Mesothelial cell of epicardium (in vitro differentiated cells): ENCODE data around the gene SPON2. TPM values are rescaled to one million over a fixed set of nuclear protein-coding genes. Genes with fewer than 3 reads are reported as not detected.

ENCODE experiments used
- DNase-seq, 2 experiments: peaks; one replicate each; pipeline ENCODE4 v3.0.0; 2021; ENCODE audit warnings: low spot score in 2 of 2; ENCODE audit not compliant: unreplicated experiment in 2 of 2
- H3K27ac Mint-ChIP-seq: 2 replicates; pipeline ENCODE4 v1.8.0; 2021; ENCODE audit warnings: mixed read lengths
- H3K27me3 Mint-ChIP-seq: 2 replicates; pipeline ENCODE4 v1.8.0; 2021; ENCODE audit warnings: low read depth, mixed read lengths
- H3K36me3 Mint-ChIP-seq: 2 replicates; pipeline ENCODE4 v1.8.0; 2021; ENCODE audit warnings: mixed read lengths
- H3K4me1 Mint-ChIP-seq: 2 replicates; pipeline ENCODE4 v1.8.0; 2021; ENCODE audit warnings: mixed read lengths
- H3K4me3 Mint-ChIP-seq: 2 replicates; pipeline ENCODE4 v1.8.0; 2021; ENCODE audit warnings: mild to moderate bottlenecking, moderate library complexity, mixed read lengths
- H3K9me3 Mint-ChIP-seq: 2 replicates; pipeline ENCODE4 v1.8.0; 2021; ENCODE audit warnings: mixed read lengths
- total RNA-seq: library from RNA; stranded (reverse); gene quantifications from 3 replicates; pipeline ENCODE4 v1.2.1, GENCODE V29; 2021
- TF ChIP-seq, protein P1 (sequence below): fragments of 200-600 bp; sonication (generic); IDR thresholded peaks from one replicate; pipeline ENCODE4 v1.5.0; 2021; ENCODE audit warnings: antibody characterized with exemption; ENCODE audit not compliant: unreplicated experiment

SPON2 gene
- total RNA-seq, 1 donor from 2014 or later: 56.4 TPM

DNA sequence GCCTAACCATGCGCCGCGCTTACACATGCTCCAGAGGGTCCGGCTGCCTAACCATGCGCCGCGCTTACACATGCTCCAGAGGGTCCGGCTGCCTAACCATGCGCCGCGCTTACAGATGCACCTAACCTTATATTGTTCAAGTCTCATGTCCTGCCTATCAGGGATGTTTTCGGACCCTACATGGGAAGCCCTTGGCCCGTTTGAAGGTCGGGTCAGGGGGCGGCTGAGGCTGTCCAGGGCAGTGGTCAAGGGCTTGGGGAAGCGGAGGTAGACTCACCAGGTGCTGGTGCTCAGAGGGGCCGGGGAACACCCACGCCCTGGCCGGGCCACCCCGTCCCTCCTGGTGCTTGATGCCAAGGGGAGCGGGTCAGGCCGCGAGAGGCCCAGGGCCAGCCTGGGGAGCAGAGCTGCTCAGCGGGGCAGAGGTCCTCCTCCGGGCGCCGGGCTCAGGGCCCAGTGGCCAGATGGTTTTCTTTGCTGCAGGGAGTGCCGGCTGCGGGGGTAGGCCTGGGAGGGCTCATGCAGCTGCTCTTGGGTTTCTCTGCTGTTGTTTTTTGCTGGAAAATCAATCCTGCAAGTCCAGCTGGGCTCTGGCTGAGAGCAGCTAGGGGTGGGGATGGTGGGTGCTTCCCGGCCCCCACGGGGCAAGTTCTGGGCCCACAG lies 35.4 kb upstream of the SPON2 start:
- Mint-ChIP-seq H3K4me3 (no peak overlapping the region), H3K4me1 (peaks cover 6% of the 10 kb centered on the region), H3K9me3 (no peaks in the 10 kb centered on the region), H3K27ac (peak overlapping the region; percentile 59), H3K27me3 (no peaks in the 10 kb centered on the region), H3K36me3 (peaks cover 2% of the 10 kb centered on the region)
- peak in 1 of 2 experiments; percentile 22 for DNase-seq
- TF ChIP-seq, protein P1, sequence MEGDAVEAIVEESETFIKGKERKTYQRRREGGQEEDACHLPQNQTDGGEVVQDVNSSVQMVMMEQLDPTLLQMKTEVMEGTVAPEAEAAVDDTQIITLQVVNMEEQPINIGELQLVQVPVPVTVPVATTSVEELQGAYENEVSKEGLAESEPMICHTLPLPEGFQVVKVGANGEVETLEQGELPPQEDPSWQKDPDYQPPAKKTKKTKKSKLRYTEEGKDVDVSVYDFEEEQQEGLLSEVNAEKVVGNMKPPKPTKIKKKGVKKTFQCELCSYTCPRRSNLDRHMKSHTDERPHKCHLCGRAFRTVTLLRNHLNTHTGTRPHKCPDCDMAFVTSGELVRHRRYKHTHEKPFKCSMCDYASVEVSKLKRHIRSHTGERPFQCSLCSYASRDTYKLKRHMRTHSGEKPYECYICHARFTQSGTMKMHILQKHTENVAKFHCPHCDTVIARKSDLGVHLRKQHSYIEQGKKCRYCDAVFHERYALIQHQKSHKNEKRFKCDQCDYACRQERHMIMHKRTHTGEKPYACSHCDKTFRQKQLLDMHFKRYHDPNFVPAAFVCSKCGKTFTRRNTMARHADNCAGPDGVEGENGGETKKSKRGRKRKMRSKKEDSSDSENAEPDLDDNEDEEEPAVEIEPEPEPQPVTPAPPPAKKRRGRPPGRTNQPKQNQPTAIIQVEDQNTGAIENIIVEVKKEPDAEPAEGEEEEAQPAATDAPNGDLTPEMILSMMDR: no peak

DNA sequence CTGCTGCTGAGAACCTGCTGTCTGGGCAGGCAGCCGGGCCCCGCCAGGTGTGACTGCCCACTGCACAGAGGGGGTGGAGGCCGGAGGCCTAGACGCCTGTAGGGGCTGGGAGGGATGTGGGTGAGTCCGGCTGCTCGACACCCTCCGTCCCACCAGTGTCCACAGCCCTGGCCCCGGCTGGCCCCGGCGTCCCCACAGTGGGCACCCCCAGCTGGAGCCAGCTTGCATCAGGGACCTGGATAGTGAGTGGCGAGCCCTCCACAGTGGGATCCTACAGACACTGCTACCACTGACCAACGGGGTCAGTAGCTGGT lies 34.7 kb upstream of the SPON2 start:
- Mint-ChIP-seq H3K4me1 (peaks cover 7% of the 10 kb centered on the region), H3K27ac (no peak overlapping the region), H3K36me3 (peaks cover 2% of the 10 kb centered on the region), H3K9me3 (no peaks in the 10 kb centered on the region), H3K27me3 (no peaks in the 10 kb centered on the region), H3K4me3 (no peak overlapping the region)
- no peak for DNase-seq
- TF ChIP-seq, protein P1: no peak

DNA sequence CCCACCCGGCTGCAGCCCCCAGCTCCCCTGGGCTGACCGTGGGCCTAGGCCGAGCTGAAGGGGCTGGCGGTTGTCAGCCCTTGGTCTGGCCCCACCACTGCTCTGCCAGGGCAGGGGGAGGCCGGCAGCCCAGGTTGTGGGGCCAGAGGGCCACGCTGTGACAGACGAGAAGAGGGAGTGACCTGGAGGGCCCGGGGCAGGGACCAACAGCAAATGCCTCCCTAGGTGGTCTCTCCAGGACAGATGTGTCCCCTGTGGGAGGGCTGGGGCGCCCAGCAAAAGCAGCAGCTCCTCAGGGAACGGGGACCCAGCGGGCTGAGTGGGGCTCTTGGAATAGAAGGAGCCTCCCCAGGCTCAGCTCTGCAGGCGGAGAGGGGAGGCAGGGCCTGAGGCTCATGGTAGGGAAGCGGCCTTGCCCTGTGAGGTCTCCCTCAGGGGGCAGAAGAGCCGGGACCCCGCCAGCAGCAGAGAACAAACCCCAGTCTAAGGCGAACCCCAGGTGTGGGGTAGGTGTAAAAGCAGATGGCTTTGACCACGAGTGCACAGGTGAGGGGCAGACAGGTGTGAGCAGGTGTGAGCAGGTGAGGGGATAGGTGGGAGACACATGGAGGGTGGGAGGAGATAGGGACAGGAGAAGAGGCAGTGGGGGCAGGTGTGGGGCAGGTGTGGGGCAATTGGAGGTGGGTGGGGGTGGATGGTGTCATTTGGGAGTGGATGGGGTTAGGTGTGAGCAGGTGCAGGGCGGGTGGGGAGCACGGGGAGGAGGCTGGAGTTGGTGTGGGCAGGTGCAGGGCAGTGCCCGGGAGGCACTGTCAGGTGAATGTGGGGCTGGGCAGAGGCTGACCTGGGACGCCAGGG lies 34.1 kb upstream of the SPON2 start:
- TF ChIP-seq, protein P1: no peak
- peaks cover 12% of the 10 kb centered on the region for H3K4me1 Mint-ChIP-seq
- peak in 1 of 2 experiments; percentile 37 for DNase-seq
- no peaks in the 10 kb centered on the region for H3K36me3 Mint-ChIP-seq
- H3K4me3 Mint-ChIP-seq: no peak overlapping the region
- no peaks in the 10 kb centered on the region for H3K9me3 Mint-ChIP-seq
- H3K27ac Mint-ChIP-seq: no peak overlapping the region
- no peaks in the 10 kb centered on the region for H3K27me3 Mint-ChIP-seq

DNA sequence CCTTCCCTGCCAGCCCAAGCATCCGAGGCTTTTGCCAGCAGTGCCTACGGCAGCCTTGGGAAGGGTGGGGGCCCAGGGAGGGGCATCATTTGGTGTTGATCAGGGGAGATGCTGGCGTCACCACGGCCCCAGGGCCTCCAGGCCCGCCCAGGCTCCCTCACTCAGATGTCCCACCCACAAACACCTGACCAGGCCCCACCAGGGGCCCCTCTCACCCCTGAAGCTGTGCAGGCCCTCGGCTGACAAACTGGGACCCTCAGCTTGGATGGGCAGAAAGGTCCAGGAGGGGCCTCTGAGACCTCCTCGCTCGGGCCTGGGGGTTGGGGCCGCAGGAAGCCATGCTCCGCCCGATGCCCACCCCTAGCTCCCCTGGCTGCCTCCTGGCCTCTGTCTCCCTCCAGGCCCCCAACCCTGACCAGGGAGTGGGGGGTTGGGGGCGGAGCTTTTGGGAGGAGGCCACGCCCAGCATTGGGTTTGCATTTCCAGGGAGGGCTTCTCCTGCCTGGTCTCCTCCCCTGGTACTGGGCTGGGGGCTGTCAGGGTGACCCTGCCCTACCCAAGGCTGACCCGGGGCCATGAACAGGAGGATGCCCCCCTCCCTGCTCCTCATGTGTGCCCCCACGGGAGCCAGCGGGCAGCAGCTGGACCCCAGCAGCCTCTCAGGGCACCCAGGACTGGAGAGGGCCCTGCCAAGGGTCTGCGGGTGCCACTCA lies 33.4 kb upstream of the SPON2 start:
- Mint-ChIP-seq H3K27me3 (no peaks in the 10 kb centered on the region), H3K4me1 (peaks cover 12% of the 10 kb centered on the region), H3K9me3 (no peaks in the 10 kb centered on the region), H3K4me3 (no peak overlapping the region), H3K27ac (no peak overlapping the region), H3K36me3 (no peaks in the 10 kb centered on the region)
- TF ChIP-seq, protein P1: no peak
- peak in 1 of 2 experiments; percentile 36 for DNase-seq

DNA sequence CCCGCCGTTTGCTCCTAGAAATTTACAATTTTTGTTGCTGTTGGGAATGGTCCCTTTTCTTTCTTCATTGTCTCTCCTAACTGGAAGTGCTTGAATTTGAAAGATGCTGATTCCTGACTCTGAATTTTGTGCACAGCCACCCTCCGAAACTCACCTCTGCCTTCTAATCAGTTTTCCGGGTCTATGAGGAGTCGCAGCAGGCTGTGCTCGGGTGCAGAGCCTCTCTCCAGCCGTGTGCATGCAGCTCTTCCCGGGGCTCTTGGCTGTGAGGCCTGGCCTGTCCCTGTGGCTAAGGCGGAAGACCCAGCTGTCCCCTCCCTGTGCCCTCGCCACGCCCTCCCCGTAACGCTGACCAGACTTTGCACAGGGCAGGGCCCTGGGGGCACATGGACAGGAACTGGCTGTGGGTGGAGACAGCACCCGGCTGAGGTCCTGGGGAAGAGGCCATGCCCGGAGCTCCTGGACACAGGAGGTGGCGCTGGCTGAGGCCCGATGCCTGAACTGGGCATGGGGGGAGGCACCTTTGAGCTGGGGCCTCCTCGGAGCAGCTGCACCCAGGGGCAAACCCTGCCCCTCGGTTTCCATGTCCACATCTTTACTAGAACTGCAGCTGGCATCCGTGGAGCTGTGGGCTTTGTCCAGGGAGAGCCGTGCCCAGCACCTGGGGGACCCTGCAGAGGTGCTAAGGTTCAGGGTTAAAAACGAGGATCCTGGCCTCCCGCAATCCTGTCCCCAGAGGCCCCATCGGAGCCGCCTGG lies 32.6 kb upstream of the SPON2 start:
- H3K4me1 Mint-ChIP-seq: peaks cover 14% of the 10 kb centered on the region
- no peak overlapping the region for H3K27ac Mint-ChIP-seq
- H3K4me3 Mint-ChIP-seq: no peak overlapping the region
- H3K9me3 Mint-ChIP-seq: no peaks in the 10 kb centered on the region
- peak in 1 of 2 experiments; percentile 32 for DNase-seq
- TF ChIP-seq, protein P1: no peak
- H3K36me3 Mint-ChIP-seq: no peaks in the 10 kb centered on the region
- no peaks in the 10 kb centered on the region for H3K27me3 Mint-ChIP-seq
